ENCODE measurements around the gene LRRC8E. TPM values are rescaled to one million over a fixed set of nuclear protein-coding genes. Genes with fewer than 3 reads are reported as not detected.
A peak's percentile ranks its signal among the peaks of the same experiment; 100 is the strongest.

LRRC8E gene
- total RNA-seq, 4 donors from 2014 or later, result 27.3 to 31.8 (median 29.8) TPM

GRCh38 chr19:7894612-7895309 lies 6.5 kb downstream of the LRRC8E start:
- H3K4me3 ChIP-seq (ENCODE audit: low read depth, poor library complexity, severe bottlenecking), result no peak overlapping the region
- intact Hi-C loops (cut with DNase I; ENCODE audit: low total_unique reads), result no loop called here
- WGBS, 2 donors, result 45 to 48% methylated on average over 7 to 18 of the region's 18 CpGs
- TF ChIP-seq CTCF (IDR thresholded peaks at IDR 0.05), result no peak
- no peak for TF ChIP-seq POLR2A (IDR thresholded peaks at IDR 0.05)
- no peak for DNase-seq (ENCODE audit: low spot score in 2 of 2)

- 79 to 86% methylated on average over 8 to 12 of the region's 13 CpGs for WGBS, 2 donors
- no peak overlapping the region for H3K4me3 ChIP-seq (ENCODE audit: low read depth, poor library complexity, severe bottlenecking)
- TF ChIP-seq CTCF (IDR thresholded peaks at IDR 0.05), result no peak
- no peak for TF ChIP-seq POLR2A (IDR thresholded peaks at IDR 0.05)
- intact Hi-C loops (cut with DNase I; ENCODE audit: low total_unique reads), result no loop called here
- DNase-seq (ENCODE audit: low spot score in 2 of 2), result no peak
These were observed 7.3 kb downstream of the LRRC8E start for GRCh38 chr19:7895565-7895964.

GRCh38 chr19:7897292-7897691 lies 9.0 kb downstream of the LRRC8E start:
- intact Hi-C loops (cut with DNase I; ENCODE audit: low total_unique reads), result no loop called here
- 56 to 57% methylated on average over 11 of the region's 11 CpGs for WGBS, 2 donors
- no peak for TF ChIP-seq CTCF (IDR thresholded peaks at IDR 0.05)
- no peak for TF ChIP-seq POLR2A (IDR thresholded peaks at IDR 0.05)
- no peak for DNase-seq (ENCODE audit: low spot score in 2 of 2)
- H3K4me3 ChIP-seq (ENCODE audit: low read depth, poor library complexity, severe bottlenecking), result no peak overlapping the region

GRCh38 chr19:7898967-7899366 lies 10.7 kb downstream of the LRRC8E start:
- 96 to 97% methylated on average over 16 of the region's 16 CpGs for WGBS, 2 donors
- H3K4me3 ChIP-seq (ENCODE audit: low read depth, poor library complexity, severe bottlenecking), result no peak overlapping the region
- TF ChIP-seq POLR2A (IDR thresholded peaks at IDR 0.05), result no peak
- no peak for TF ChIP-seq CTCF (IDR thresholded peaks at IDR 0.05)
- intact Hi-C loops (cut with DNase I; ENCODE audit: low total_unique reads), result no loop called here
- DNase-seq (ENCODE audit: low spot score in 2 of 2), result no peak

- DNase-seq (ENCODE audit: low spot score in 2 of 2), result peak in 1 of 2 donors; percentile 85
- 87 to 94% methylated on average over 17 to 28 of the region's 34 CpGs for WGBS, 2 donors
- H3K4me3 ChIP-seq (ENCODE audit: low read depth, poor library complexity, severe bottlenecking), result no peak overlapping the region
- TF ChIP-seq POLR2A (IDR thresholded peaks at IDR 0.05), result no peak
- no peak for TF ChIP-seq CTCF (IDR thresholded peaks at IDR 0.05)
- intact Hi-C loops (cut with DNase I; ENCODE audit: low total_unique reads), result no loop called here
These were observed 11.6 kb downstream of the LRRC8E start for GRCh38 chr19:7899751-7900378.
